ENCODE data around the gene CMC2. TPM values are rescaled to one million over a fixed set of nuclear protein-coding genes. Genes with fewer than 3 reads are reported as not detected.

Gene CMC2
- total and polyA plus RNA-seq, 10 of the 15 experiments (the other 5 are each of a cell fraction or from before 2014, with no cell fraction given): 62.8 to 251 (median 157) TPM

- CTCF ChIA-PET: interaction anchor here (0.8 to 2.4 kb wide), 10 partner anchors 8 to 419 kb away, joined by 3 to 18 read pairs (median 6); no protein-coding TSS in a partner anchor
- FAIRE-seq: no peak
- POLR2A ChIA-PET: no interaction called here
- no peaks in the 10 kb centered on the region for H3K4me1 ChIP-seq (ENCODE audit: control insufficient read depth, insufficient read depth, low read length)
- no peak overlapping the region for H2AFZ ChIP-seq (ENCODE audit: control insufficient read depth, low read depth, low read length)
- RAD21 ChIA-PET (ENCODE audit: unreplicated experiment): no interaction called here
- H3K36me3 ChIP-seq (ENCODE audit: control insufficient read depth in 2 of 2, insufficient read depth in 2 of 2, low read length in 1 of 2): no peaks in the 10 kb centered on the region
- WGBS (ENCODE audit: insufficient coverage, insufficient replicate concordance, low lambda C conversion rate, missing lambda C conversion rate): 31% methylated on average over 9 of the region's 9 CpGs
- BruUV-seq (replicated peaks): no TSS peak
- H3K4me2 ChIP-seq (ENCODE audit: control insufficient read depth, insufficient read depth): no peak overlapping the region
- no peaks in the 10 kb centered on the region for H4K20me1 ChIP-seq (ENCODE audit: control insufficient read depth, insufficient read depth)
- H3K27ac ChIP-seq (ENCODE audit: control insufficient read depth, insufficient read depth): no peak overlapping the region
- SMC1A ChIA-PET (ENCODE audit: uncharacterized antibody, unreplicated experiment): interaction anchor here (2.0 kb wide), 1 partner anchor 421 kb away, joined by 12 read pairs; no protein-coding TSS in a partner anchor
- no peaks in the 10 kb centered on the region for H3K79me2 ChIP-seq (ENCODE audit: control insufficient read depth, insufficient read depth, low read length)
- DNase-seq (ENCODE audit: low read depth, low spot score): no peak
- H3K9me3 ChIP-seq (replicated peaks; ENCODE audit: control insufficient read depth, insufficient read depth, low read length): no peaks in the 10 kb centered on the region
- ATAC-seq: no peak; the same call in 2 of the 3 replicates
- H3K4me3 ChIP-seq: no peak overlapping the region
- in situ Hi-C loops (cut with MboI) (no loop called here), intact Hi-C loops (cut with micrococcal nuclease; ENCODE audit: unreplicated experiment) (no loop called here)
- H3K27me3 ChIP-seq (replicated peaks in 1 of 2; ENCODE audit: control insufficient read depth in 2 of 2, insufficient read depth in 2 of 2, low read length in 1 of 2): 0 out of 4 replicates have a peak, but pooled peaks cover 0 to 2% of the 10 kb centered on the region in 2 experiments
- no peak overlapping the region for H3K9ac ChIP-seq (ENCODE audit: control insufficient read depth, insufficient read depth, low read length)
- TF ChIP-seq ZNF622 (IDR thresholded peaks at IDR 0.05): no peak
- no peak for TF ChIP-seq ZNF592 (IDR thresholded peaks at IDR 0.05)
- TF ChIP-seq RFX5 (IDR thresholded peaks at IDR 0.05; ENCODE audit: low read depth, low read length): no peak
- no peak for TF ChIP-seq FOXM1 (IDR thresholded peaks at IDR 0.05; ENCODE audit: low read depth, low read length)
- no peak for TF ChIP-seq RAD51 (IDR thresholded peaks at IDR 0.05)
- TF ChIP-seq IRF5 (IDR thresholded peaks at IDR 0.05; ENCODE audit: borderline replicate concordance): no peak
- TF ChIP-seq MEF2B (IDR thresholded peaks at IDR 0.05; ENCODE audit: partially characterized antibody, poor library complexity, severe bottlenecking): no peak
- no peak for TF ChIP-seq SMAD5 (IDR thresholded peaks at IDR 0.05; ENCODE audit: low read depth)
- no peak for TF ChIP-seq NR2C2 (IDR thresholded peaks at IDR 0.05; ENCODE audit: borderline replicate concordance, control insufficient read depth, insufficient read length, low read depth)
- TF ChIP-seq EGR1 (IDR thresholded peaks at IDR 0.05; ENCODE audit: borderline replicate concordance in 1 of 2, low read depth in 2 of 2, low read length in 2 of 2): no peak
- TF ChIP-seq TCF3 (IDR thresholded peaks at IDR 0.05; ENCODE audit: borderline replicate concordance, insufficient read depth, low read depth, low read length): no peak
- no peak for TF ChIP-seq NFYA (IDR thresholded peaks at IDR 0.05; ENCODE audit: borderline replicate concordance, low read depth, low read length)
- TF ChIP-seq MTA2 (IDR thresholded peaks at IDR 0.05; ENCODE audit: low read depth): no peak
- no peak for TF ChIP-seq HCFC1 (IDR thresholded peaks at IDR 0.05; ENCODE audit: low read length)
- TF ChIP-seq WRNIP1 (IDR thresholded peaks at IDR 0.05; ENCODE audit: borderline replicate concordance, low read depth, low read length): no peak
- TF ChIP-seq EZH2 (IDR thresholded peaks at IDR 0.05; ENCODE audit: borderline replicate concordance, control insufficient read depth, low read depth, low read length): no peak
- no peak for TF ChIP-seq EP300 (IDR thresholded peaks at IDR 0.05; ENCODE audit: borderline replicate concordance in 1 of 2, control insufficient read depth in 1 of 2, low read depth in 2 of 2, low read length in 2 of 2)
- no peak for TF ChIP-seq TBL1XR1 (IDR thresholded peaks at IDR 0.05; ENCODE audit: low read depth, low read length)
Observed at GRCh38 chr16:80947708-80948625, 58.7 kb downstream of the CMC2 start.

Data from GM12878 (cell line).